Effector CD8-positive, alpha-beta T cell (primary cell): Measurements from ENCODE around the gene NOP9.
"Not testable (repeated sequence)": the region's sequence is repeated elsewhere in the genome, so short reads cannot be mapped to it uniquely, and the experiment has no call there.

Experiments used
- DNase-seq: peaks from one replicate; lab custom pipeline; 2025; lab: John Stamatoyannopoulos, UW

NOP9 gene

GRCh38 chr14:24327914-24328313 is 28.3 kb downstream of the NOP9 start:
- not testable (repeated sequence) for DNase-seq

- no peak for DNase-seq
These were observed 29.5 kb downstream of the NOP9 start for GRCh38 chr14:24329073-24329663.

GRCh38 chr14:24329736-24330135 is 30.1 kb downstream of the NOP9 start:
- no peak for DNase-seq

GRCh38 chr14:24330973-24331674 is 31.5 kb downstream of the NOP9 start:
- DNase-seq, result no peak

GRCh38 chr14:24331731-24332267 is 32.1 kb downstream of the NOP9 start:
- DNase-seq, result no peak

GRCh38 chr14:24332268-24332993 is 32.8 kb downstream of the NOP9 start:
- peak; percentile 70 for DNase-seq

GRCh38 chr14:24334431-24335291 is 35.0 kb downstream of the NOP9 start, which contains the start of gene ADCY4:
Gene ADCY4, minus strand, starts transcription at chr14:24335071. Its CDS starts 419 bp downstream, at chr14:24334652.
- DNase-seq, result no peak

GRCh38 chr14:24335461-24336171 is 36.0 kb downstream of the NOP9 start:
- no peak for DNase-seq

- no peak for DNase-seq
These were observed 37.6 kb downstream of the NOP9 start for GRCh38 chr14:24337144-24337823.

- DNase-seq, result no peak
These were observed 38.1 kb downstream of the NOP9 start for GRCh38 chr14:24337824-24338175.

GRCh38 chr14:24338843-24339242 is 39.2 kb downstream of the NOP9 start:
- no peak for DNase-seq

GRCh38 chr14:24339284-24340151 is 39.9 kb downstream of the NOP9 start, which contains the start of gene RIPK3:
Gene RIPK3, minus strand, starts transcription at chr14:24339991. Its CDS starts 165 bp downstream, at chr14:24339826.
- peak; percentile 43 for DNase-seq

- DNase-seq, result no peak
These were observed 41.0 kb downstream of the NOP9 start for GRCh38 chr14:24340606-24341005.

GRCh38 chr14:24342889-24343288 is 43.2 kb downstream of the NOP9 start:
- DNase-seq, result no peak

- no peak for DNase-seq
These were observed 44.4 kb downstream of the NOP9 start for GRCh38 chr14:24343795-24344660.

- DNase-seq, result no peak
These were observed 47.5 kb downstream of the NOP9 start for GRCh38 chr14:24347134-24347533.

- no peak for DNase-seq
These were observed 48.5 kb downstream of the NOP9 start for GRCh38 chr14:24348186-24348585.

GRCh38 chr14:24349742-24350141 is 50.1 kb downstream of the NOP9 start:
- no peak for DNase-seq
